GM12878 (cell line): Measurements from ENCODE around the gene DUSP12. TPM values are rescaled to one million over a fixed set of nuclear protein-coding genes. Genes with fewer than 3 reads are reported as not detected.
A peak's percentile ranks its signal among the peaks of the same experiment; 100 is the strongest.

Experiments
- ATAC-seq: fragments of 200-7000 bp; cut with Tn5 transposase; 3 replicates; pipeline ENCODE4 v1.9.1; 2020; ENCODE audit warnings: mild to moderate bottlenecking, moderate library complexity
- BruUV-seq: library from RNA; stranded (reverse); fragments of 400-500 nt; replicated peaks from 2 replicates; lab custom pipeline; 2021; lab: Mats Ljungman, UMichigan
- CTCF ChIA-PET: fragments of 300-600 bp; sonication (Branson Sonifier 250); formaldehyde crosslinking; extraction: SDS; loops from one replicate; lab custom pipeline; 2021; ENCODE audit warnings: inconsistent platforms; lab: Yijun Ruan, JAX
- POLR2A ChIA-PET: fragments of 350-600 bp; formaldehyde crosslinking; extraction: SDS; loops from one replicate; lab custom pipeline; 2021; ENCODE audit warnings: inconsistent platforms; lab: Charles Lee
- RAD21 ChIA-PET: fragments of 300-600 bp; sonication (Branson Sonifier 250); formaldehyde crosslinking; loops from one replicate; lab custom pipeline; 2023; ENCODE audit warnings: antibody characterized with exemption; ENCODE audit not compliant: unreplicated experiment; lab: Charles Lee
- SMC1A ChIA-PET: fragments of 300-600 bp; sonication (Branson Sonifier 250); formaldehyde crosslinking; loops from one replicate; lab custom pipeline; 2023; ENCODE audit not compliant: unreplicated experiment, uncharacterized antibody; lab: Charles Lee
- DNase-seq: peaks from one replicate; pipeline ENCODE4 v3.0.0-alpha.2; 2011; ENCODE audit warnings: low read depth, low spot score
- FAIRE-seq: peaks from 3 replicates; lab custom pipeline; 2011; peaks lifted over from hg19 to GRCh38; lab: Jason Lieb, UNC
- H2AFZ ChIP-seq: 2 replicates; pipeline ENCODE4 v1.6.0; 2011; ENCODE audit warnings: low read depth, low read length, control low read depth; ENCODE audit not compliant: control insufficient read depth
- H3K27ac ChIP-seq: 2 replicates; pipeline ENCODE4 v1.5.1; 2011; ENCODE audit warnings: control low read depth; ENCODE audit not compliant: control insufficient read depth, insufficient read depth
- H3K27me3 ChIP-seq, 2 experiments: replicated peaks in 1 of 2; 2 replicates each; pipeline versions ENCODE4 v1.6.0 to v1.6.1; 2011; ENCODE audit warnings: low read length in 1 of 2; ENCODE audit not compliant: control insufficient read depth in 2 of 2, insufficient read depth in 2 of 2
- H3K36me3 ChIP-seq, 2 experiments: 2 replicates each; pipeline ENCODE4 v1.5.1; 2011; ENCODE audit warnings: low read length in 1 of 2; ENCODE audit not compliant: control insufficient read depth in 2 of 2, insufficient read depth in 2 of 2
- H3K4me1 ChIP-seq: 2 replicates; pipeline ENCODE4 v1.6.1; 2011; ENCODE audit warnings: mild to moderate bottlenecking, low read length, moderate library complexity, mixed read lengths; ENCODE audit not compliant: control insufficient read depth, insufficient read depth
- H3K4me2 ChIP-seq: 2 replicates; pipeline ENCODE4 v1.6.0; 2011; ENCODE audit warnings: control low read depth; ENCODE audit not compliant: control insufficient read depth, insufficient read depth
- H3K4me3 ChIP-seq: fragments of 200-600 bp; sonication (generic); 2 replicates; pipeline ENCODE4 v1.5.1; 2016
- H3K79me2 ChIP-seq: 2 replicates; pipeline ENCODE4 v1.6.0; 2011; ENCODE audit warnings: low read length; ENCODE audit not compliant: control insufficient read depth, insufficient read depth
- H3K9ac ChIP-seq: 2 replicates; pipeline ENCODE4 v1.8.0; 2011; ENCODE audit warnings: low read length, control low read depth, mixed read lengths; ENCODE audit not compliant: control insufficient read depth, insufficient read depth
- H3K9me3 ChIP-seq: replicated peaks from 3 replicates; pipeline ENCODE4 v1.5.1; 2011; ENCODE audit warnings: mild to moderate bottlenecking, low read length; ENCODE audit not compliant: control insufficient read depth, insufficient read depth
- H4K20me1 ChIP-seq: 2 replicates; pipeline ENCODE4 v1.6.0; 2011; ENCODE audit not compliant: control insufficient read depth, insufficient read depth
- BCLAF1 ChIP-seq: fragments of 450-650 bp; IDR thresholded peaks from 2 replicates; pipeline ENCODE4 v1.6.1; 2017; ENCODE audit warnings: antibody characterized with exemption, mild to moderate bottlenecking, moderate library complexity
- BRCA1 ChIP-seq: IDR thresholded peaks from 2 replicates; pipeline ENCODE4 v1.6.1; 2011; ENCODE audit warnings: low read depth, low read length, improper control_type of control experiment
- HCFC1 ChIP-seq: fragments of 150-350 bp; IDR thresholded peaks from 2 replicates; pipeline ENCODE4 v1.6.1; 2014; ENCODE audit warnings: low read length
- JUND ChIP-seq: IDR thresholded peaks from 2 replicates; pipeline ENCODE4 v1.6.1; 2012; ENCODE audit warnings: low read depth, mild to moderate bottlenecking, low read length, improper control_type of control experiment, moderate library complexity
- MAX ChIP-seq: IDR thresholded peaks from 2 replicates; pipeline ENCODE4 v1.6.1; 2012; ENCODE audit warnings: low read depth, low read length, improper control_type of control experiment
- NFYA ChIP-seq: IDR thresholded peaks from 2 replicates; pipeline ENCODE4 v1.6.1; 2011; ENCODE audit warnings: low read depth, mild to moderate bottlenecking, low read length, improper control_type of control experiment, borderline replicate concordance
- PBX3 ChIP-seq: IDR thresholded peaks from 2 replicates; pipeline ENCODE4 v1.6.1; 2011; ENCODE audit warnings: mild to moderate bottlenecking, low read depth, low read length, moderate library complexity; ENCODE audit not compliant: insufficient replicate concordance
- POU2F2 ChIP-seq: IDR thresholded peaks from 3 replicates; pipeline ENCODE4 v1.6.1; 2011; ENCODE audit warnings: low read depth, mild to moderate bottlenecking, low read length, borderline replicate concordance
- RB1 ChIP-seq: fragments of 450-650 bp; formaldehyde crosslinking; IDR thresholded peaks from 2 replicates; pipeline ENCODE4 v1.6.1; 2017; ENCODE audit warnings: mild to moderate bottlenecking, borderline replicate concordance
- SIN3A ChIP-seq: IDR thresholded peaks from 2 replicates; pipeline ENCODE4 v1.6.1; 2012; ENCODE audit warnings: low read depth, low read length, improper control_type of control experiment
- SREBF2 ChIP-seq: IDR thresholded peaks from 2 replicates; pipeline ENCODE4 v1.6.1; 2012; ENCODE audit warnings: mild to moderate bottlenecking, low read length
- YBX1 ChIP-seq: fragments of 450-650 bp; IDR thresholded peaks from 2 replicates; pipeline ENCODE4 v1.6.1; 2016; ENCODE audit warnings: antibody characterized with exemption
- ZBTB4 ChIP-seq: fragments of 450-650 bp; formaldehyde crosslinking; IDR thresholded peaks from 2 replicates; pipeline ENCODE4 v1.4.0; 2022; ENCODE audit warnings: mild to moderate bottlenecking, moderate library complexity
- ZNF207 ChIP-seq: fragments of 450-650 bp; IDR thresholded peaks from 2 replicates; pipeline ENCODE4 v1.6.1; 2014; ENCODE audit warnings: antibody characterized with exemption, mild to moderate bottlenecking, borderline replicate concordance
- WGBS: methylation state at CpG from one replicate; pipeline ENCODE4 v1.1.6; 2016; ENCODE audit warnings: low lambda C conversion rate; ENCODE audit not compliant: insufficient replicate concordance, insufficient coverage; ENCODE audit errors: missing lambda C conversion rate; 5-methylcytosine and 5-hydroxymethylcytosine counted together
- in situ Hi-C: fragments of 300-500 bp; cut with MboI; formaldehyde crosslinking; loops from 9 replicates; pipeline ENCODE4 v1.14.3; 2018; ENCODE audit warnings: mixed read lengths
- intact Hi-C: fragments of 100-400 bp; cut with micrococcal nuclease; formaldehyde crosslinking; loops from one replicate; pipeline ENCODE4 v1.14.2; 2022; ENCODE audit not compliant: unreplicated experiment
- polyA plus RNA-seq, 11 experiments: library from polyadenylated mRNA; depleted of rRNA in 4 of 11; unstranded in 6 of 11; stranded (reverse) in 5 of 11; fragments of >200 nt; fragmentation: Nextera tagmentation in 4 of 11; fragmentation: Illumina TruSeq in 1 of 11; extraction: Ambion mirVana in 4 of 11; extraction: Trizol in 1 of 11; gene quantifications; 1 replicate in 1 of 11; 2 replicates in 10 of 11; pipeline versions ENCODE4 v1.2.1 to v1.2.3, GENCODE V29; 2011 to 2016; ENCODE audit warnings: inconsistent platforms in 2 of 11, missing spikeins in 2 of 11, low read depth in 1 of 11
- total RNA-seq, 4 experiments: library from RNA; depleted of rRNA in 3 of 4; stranded (reverse); fragments of >200 nt in 3 of 4; fragmentation: Illumina TruSeq in 1 of 4; extraction: Trizol in 1 of 4; gene quantifications; 2 replicates each; pipeline versions ENCODE4 v1.2.1 to v1.2.3, GENCODE V29; 2013 to 2021
- TF ChIP-seq, protein P1 (sequence below): fragments of 450-650 bp; IDR thresholded peaks from 2 replicates; pipeline ENCODE4 v1.6.1; 2017; ENCODE audit warnings: mild to moderate bottlenecking

Gene DUSP12
- total and polyA plus RNA-seq, 10 of the 15 experiments (the other 5 are each of a cell fraction or from before 2014, with no cell fraction given) = 7.0 to 51.5 (median 35.4) TPM

GRCh38 chr1:161777261-161777660, 27.7 kb downstream of the DUSP12 start:
- no peak for DNase-seq
- no peak overlapping the region for H2AFZ ChIP-seq
- TF ChIP-seq MAX (no peak), PBX3 (no peak), POU2F2 (no peak), BRCA1 (no peak), ZNF207 (no peak), BCLAF1 (no peak), HCFC1 (no peak), JUND (no peak), YBX1 (no peak), NFYA (no peak), SREBF2 (no peak), SIN3A (no peak), RB1 (no peak), ZBTB4 (CRISPR knock-in tag) (no peak)
- TF ChIP-seq, protein P1, sequence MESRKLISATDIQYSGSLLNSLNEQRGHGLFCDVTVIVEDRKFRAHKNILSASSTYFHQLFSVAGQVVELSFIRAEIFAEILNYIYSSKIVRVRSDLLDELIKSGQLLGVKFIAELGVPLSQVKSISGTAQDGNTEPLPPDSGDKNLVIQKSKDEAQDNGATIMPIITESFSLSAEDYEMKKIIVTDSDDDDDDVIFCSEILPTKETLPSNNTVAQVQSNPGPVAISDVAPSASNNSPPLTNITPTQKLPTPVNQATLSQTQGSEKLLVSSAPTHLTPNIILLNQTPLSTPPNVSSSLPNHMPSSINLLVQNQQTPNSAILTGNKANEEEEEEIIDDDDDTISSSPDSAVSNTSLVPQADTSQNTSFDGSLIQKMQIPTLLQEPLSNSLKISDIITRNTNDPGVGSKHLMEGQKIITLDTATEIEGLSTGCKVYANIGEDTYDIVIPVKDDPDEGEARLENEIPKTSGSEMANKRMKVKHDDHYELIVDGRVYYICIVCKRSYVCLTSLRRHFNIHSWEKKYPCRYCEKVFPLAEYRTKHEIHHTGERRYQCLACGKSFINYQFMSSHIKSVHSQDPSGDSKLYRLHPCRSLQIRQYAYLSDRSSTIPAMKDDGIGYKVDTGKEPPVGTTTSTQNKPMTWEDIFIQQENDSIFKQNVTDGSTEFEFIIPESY = no peak
- ATAC-seq = peak; percentile 58
- RAD21 ChIA-PET = no interaction called here
- H3K4me1 ChIP-seq = peaks cover 41% of the 10 kb centered on the region
- no peak for FAIRE-seq
- in situ Hi-C loops (no loop called here), intact Hi-C loops (no loop called here)
- BruUV-seq = no TSS peak
- H3K4me3 ChIP-seq = no peak overlapping the region
- no peaks in the 10 kb centered on the region for H4K20me1 ChIP-seq
- peaks cover 72% of the 10 kb centered on the region for H3K79me2 ChIP-seq
- SMC1A ChIA-PET = no interaction called here
- H3K36me3 ChIP-seq = peaks cover under 1 to 3% of the 10 kb centered on the region in 2 experiments; a peak in 2 of 4 replicates
- H3K27ac ChIP-seq = no peak overlapping the region
- no peaks in the 10 kb centered on the region for H3K9me3 ChIP-seq
- no peaks in the 10 kb centered on the region for H3K27me3 ChIP-seq
- WGBS = 18% methylated on average over 2 of the region's 2 CpGs
- CTCF ChIA-PET = interaction anchor here (1.0 to 1.4 kb wide), 2 partner anchors 15 to 38 kb away, joined by 3 to 5 read pairs; no protein-coding TSS in a partner anchor
- POLR2A ChIA-PET = no interaction called here
- H3K4me2 ChIP-seq = peak overlapping the region; percentile 44; the same call in 1 of the 2 replicates
- no peak overlapping the region for H3K9ac ChIP-seq
